Endothelial cell of umbilical vein (primary cell): ENCODE measurements around the gene ZNF423.

Experiments
- EZH2 ChIP-seq: IDR thresholded peaks from 2 replicates; pipeline ENCODE4 v1.6.1; 2012; ENCODE audit warnings: borderline replicate concordance, low read depth, mild to moderate bottlenecking, moderate library complexity, low read length, inconsistent platforms; ENCODE audit not compliant: severe bottlenecking
- FOS ChIP-seq: IDR thresholded peaks from 2 replicates; pipeline ENCODE4 v1.6.1; 2011; ENCODE audit warnings: mild to moderate bottlenecking, low read length, moderate library complexity, borderline replicate concordance; ENCODE audit not compliant: insufficient read depth
- JUN ChIP-seq: IDR thresholded peaks from 2 replicates; pipeline ENCODE4 v1.6.1; 2011; ENCODE audit warnings: borderline replicate concordance, low read depth; ENCODE audit not compliant: insufficient read length, insufficient read depth
- MYC ChIP-seq: IDR thresholded peaks from one replicate; pipeline ENCODE4 v1.6.1; 2011; ENCODE audit warnings: mild to moderate bottlenecking, low read depth, low read length
- POLR2A ChIP-seq: IDR thresholded peaks from 2 replicates; pipeline ENCODE4 v1.6.1; 2012; ENCODE audit warnings: low read depth, mild to moderate bottlenecking, control low read depth, low read length
- POLR2AphosphoS5 ChIP-seq: IDR thresholded peaks from 2 replicates; pipeline ENCODE4 v1.6.1; 2012; ENCODE audit warnings: low read depth, mild to moderate bottlenecking, control low read depth, low read length, moderate library complexity; ENCODE audit not compliant: insufficient read depth
- TF ChIP-seq, protein P1 (sequence below), 2 donors: IDR thresholded peaks; 1 replicate in 1 of 2; 2 replicates in 1 of 2; pipeline ENCODE4 v1.5.1; 2011; ENCODE audit warnings: low read length in 2 of 2, mild to moderate bottlenecking in 2 of 2, moderate library complexity in 2 of 2, control low read depth in 1 of 2, inconsistent platforms in 1 of 2, low read depth in 1 of 2; ENCODE audit not compliant: insufficient read depth in 1 of 2; ENCODE audit errors: extremely low read depth in 1 of 2
- TF ChIP-seq, protein P2 (sequence below): IDR thresholded peaks from 2 replicates; pipeline ENCODE4 v1.6.1; 2011; ENCODE audit not compliant: insufficient read depth, insufficient read length

DNA sequence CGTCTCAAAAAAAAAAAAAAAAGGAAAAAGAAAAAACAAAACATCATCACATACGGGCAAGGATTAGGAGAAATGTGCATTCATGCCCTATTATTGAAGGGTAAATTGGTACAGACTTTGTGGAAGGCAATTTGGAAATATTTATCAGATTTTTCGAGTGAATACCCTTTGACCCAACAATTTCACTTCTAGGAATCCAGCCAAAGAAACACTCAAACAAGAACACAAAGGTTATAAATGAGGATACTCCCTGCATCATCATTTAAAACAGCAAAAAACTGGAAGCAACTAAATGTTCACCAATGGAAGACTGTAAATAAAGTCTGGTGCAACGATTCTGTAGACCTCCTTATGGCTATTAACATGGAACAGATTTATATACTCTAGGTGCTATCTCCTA, 12.9 kb downstream of the ZNF423 start:
- TF ChIP-seq, protein P1, sequence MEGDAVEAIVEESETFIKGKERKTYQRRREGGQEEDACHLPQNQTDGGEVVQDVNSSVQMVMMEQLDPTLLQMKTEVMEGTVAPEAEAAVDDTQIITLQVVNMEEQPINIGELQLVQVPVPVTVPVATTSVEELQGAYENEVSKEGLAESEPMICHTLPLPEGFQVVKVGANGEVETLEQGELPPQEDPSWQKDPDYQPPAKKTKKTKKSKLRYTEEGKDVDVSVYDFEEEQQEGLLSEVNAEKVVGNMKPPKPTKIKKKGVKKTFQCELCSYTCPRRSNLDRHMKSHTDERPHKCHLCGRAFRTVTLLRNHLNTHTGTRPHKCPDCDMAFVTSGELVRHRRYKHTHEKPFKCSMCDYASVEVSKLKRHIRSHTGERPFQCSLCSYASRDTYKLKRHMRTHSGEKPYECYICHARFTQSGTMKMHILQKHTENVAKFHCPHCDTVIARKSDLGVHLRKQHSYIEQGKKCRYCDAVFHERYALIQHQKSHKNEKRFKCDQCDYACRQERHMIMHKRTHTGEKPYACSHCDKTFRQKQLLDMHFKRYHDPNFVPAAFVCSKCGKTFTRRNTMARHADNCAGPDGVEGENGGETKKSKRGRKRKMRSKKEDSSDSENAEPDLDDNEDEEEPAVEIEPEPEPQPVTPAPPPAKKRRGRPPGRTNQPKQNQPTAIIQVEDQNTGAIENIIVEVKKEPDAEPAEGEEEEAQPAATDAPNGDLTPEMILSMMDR (IDR thresholded peaks at IDR 0.05; ENCODE audit: extremely low read depth in 1 of 2, insufficient read depth in 1 of 2, low read depth in 1 of 2, low read length in 2 of 2): no peak
- TF ChIP-seq, protein P2, sequence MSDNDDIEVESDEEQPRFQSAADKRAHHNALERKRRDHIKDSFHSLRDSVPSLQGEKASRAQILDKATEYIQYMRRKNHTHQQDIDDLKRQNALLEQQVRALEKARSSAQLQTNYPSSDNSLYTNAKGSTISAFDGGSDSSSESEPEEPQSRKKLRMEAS: no peak
- TF ChIP-seq MYC (no peak), FOS (no peak), EZH2 (no peak), JUN (no peak), POLR2AphosphoS5 (no peak), POLR2A (no peak)
